K562 (cell line): ENCODE results near the gene LAPTM5. TPM values are rescaled to one million over a fixed set of nuclear protein-coding genes. Genes with fewer than 3 reads are reported as not detected.

ENCODE experiments used
- AFF4 ChIP-seq: sonication (generic); formaldehyde crosslinking; IDR thresholded peaks from 2 replicates; pipeline ENCODE4 v1.8.0; 2023; ENCODE audit warnings: mild to moderate bottlenecking, missing genetic modification reagents
- ATF3 ChIP-seq, 2 experiments: fragments of 450-650 bp in 1 of 2; sonication (generic) in 1 of 2; formaldehyde crosslinking in 1 of 2; IDR thresholded peaks in 1 of 2; conservative IDR thresholded peaks in 1 of 2; 2 replicates each; pipeline versions ENCODE4 v1.6.1 to v1.8.1; 2016 to 2023; ENCODE audit warnings: mild to moderate bottlenecking in 2 of 2, moderate library complexity in 2 of 2, inconsistent platforms in 1 of 2, missing genetic modification reagents in 1 of 2
- FOXK2 ChIP-seq, 2 experiments: fragments of 450-650 bp; IDR thresholded peaks in 1 of 2; conservative IDR thresholded peaks in 1 of 2; 2 replicates each; pipeline ENCODE4 v1.6.1; 2016; ENCODE audit warnings: low read depth in 2 of 2, mild to moderate bottlenecking in 1 of 2
- KLF16 ChIP-seq: IDR thresholded peaks from 2 replicates; pipeline ENCODE4 v1.6.1; 2016; ENCODE audit warnings: antibody characterized with exemption
- PATZ1 ChIP-seq: fragments of 250-450 bp; sonication (Bioruptor Pico); IDR thresholded peaks from 2 replicates; pipeline ENCODE4 v1.5.0; 2020; ENCODE audit warnings: mild to moderate bottlenecking, borderline replicate concordance
- SMAD3 ChIP-seq: fragments of 450-650 bp; formaldehyde crosslinking; conservative IDR thresholded peaks from 2 replicates; pipeline ENCODE4 v1.4.0; 2020; ENCODE audit warnings: mild to moderate bottlenecking
- TCF15 ChIP-seq: fragments of 250-450 bp; sonication (Bioruptor Pico); IDR thresholded peaks from 2 replicates; pipeline ENCODE4 v1.8.0; 2022; ENCODE audit warnings: moderate library complexity, mild to moderate bottlenecking, inconsistent platforms
- TFAP4 ChIP-seq: sonication (generic); formaldehyde crosslinking; IDR thresholded peaks from 2 replicates; pipeline ENCODE4 v1.8.0; 2022; ENCODE audit warnings: missing genetic modification reagents, mild to moderate bottlenecking, moderate library complexity, borderline replicate concordance
- ZBTB11 ChIP-seq, 3 experiments: fragments of 200-800 bp in 1 of 3; fragments of 250-450 bp in 1 of 3; fragments of 450-650 bp in 1 of 3; sonication (Bioruptor Pico) in 1 of 3; sonication (Bioruptor generic) in 1 of 3; formaldehyde crosslinking in 1 of 3; IDR thresholded peaks; 2 replicates each; pipeline versions ENCODE4 v1.6.1 to v1.8.0; 2016 to 2022; ENCODE audit warnings: mild to moderate bottlenecking in 2 of 3, missing genetic modification characterization in 2 of 3, missing compliant biosample characterization in 1 of 3, moderate library complexity in 1 of 3
- ZFP30 ChIP-seq: fragments of 250-450 bp; sonication (Bioruptor Pico); IDR thresholded peaks from 2 replicates; pipeline ENCODE4 v1.8.0; 2022; ENCODE audit warnings: moderate library complexity, mild to moderate bottlenecking, inconsistent platforms, borderline replicate concordance
- ZNF57 ChIP-seq: fragments of 450-650 bp; formaldehyde crosslinking; IDR thresholded peaks from 2 replicates; pipeline ENCODE4 v1.4.0; 2020; ENCODE audit warnings: mild to moderate bottlenecking, moderate library complexity
- polyA plus RNA-seq, 8 experiments: library from polyadenylated mRNA; depleted of rRNA in 4 of 8; stranded (reverse) in 5 of 8; unstranded in 3 of 8; fragments of >200 nt; fragmentation: Nextera tagmentation in 2 of 8; fragmentation: Illumina TruSeq in 1 of 8; extraction: Ambion mirVana in 2 of 8; extraction: Trizol in 1 of 8; gene quantifications; 2 replicates each; pipeline versions ENCODE4 v1.2.1 to v1.2.3, GENCODE V29; 2011 to 2014; ENCODE audit warnings: inconsistent platforms in 1 of 8, missing spikeins in 1 of 8
- total RNA-seq, 7 experiments: library from RNA; depleted of rRNA in 6 of 7; stranded (reverse); fragments of >200 nt in 6 of 7; fragmentation: Illumina TruSeq in 2 of 7; extraction: Trizol in 2 of 7; gene quantifications; 2 replicates each; pipeline versions ENCODE4 v1.2.1 to v1.2.3, GENCODE V29; 2011 to 2021; ENCODE audit warnings: low replicate concordance in 1 of 7

LAPTM5 gene
- total and polyA plus RNA-seq, 9 of the 15 experiments (the other 6 are each of a cell fraction or from before 2014, with no cell fraction given) = 2.4 to 47.3 (median 20.3) TPM

- 0 out of 4 replicates have a peak, but pooled peaks of 1 of the 2 experiments have one; percentile 13 for TF ChIP-seq FOXK2 (conservative IDR thresholded peaks at IDR 0.05 in 1 of 2, IDR thresholded peaks at IDR 0.05 in 1 of 2; ENCODE audit: low read depth in 2 of 2)
- no peak for TF ChIP-seq ZFP30 (CRISPR knock-in tag)
- TF ChIP-seq KLF16 = peak; percentile 72; the same call in 1 of the 2 replicates
- TF ChIP-seq TCF15 (CRISPR knock-in tag) = no peak
- TF ChIP-seq TFAP4 (CRISPR knock-in tag) = peak; percentile 77; the same call in 1 of the 2 replicates
- peak in 1 of 3 experiments; percentile 61; a peak in 1 of 6 replicates for TF ChIP-seq ZBTB11 (CRISPR knock-in tag; IDR thresholded peaks at IDR 0.05)
- peak; percentile 92 for TF ChIP-seq AFF4 (CRISPR knock-in tag)
- no peak for TF ChIP-seq ZNF57
- TF ChIP-seq PATZ1 (CRISPR knock-in tag) = 0 out of 2 replicates have a peak, but pooled peaks have one; percentile 41
- TF ChIP-seq ATF3 (IDR thresholded peaks at IDR 0.05) = no peak
- TF ChIP-seq ATF3 (CRISPR knock-in tag; conservative IDR thresholded peaks at IDR 0.05) = 0 out of 2 replicates have a peak, but pooled peaks have one; percentile 36
- TF ChIP-seq SMAD3 = peak; percentile 65
These were observed 21.9 kb upstream of the LAPTM5 start (continued) for GRCh38 chr1:30779294-30780071.
